ENCODE measurements around the gene EPDR1.
"Not testable (repeated sequence)": the region's sequence is repeated elsewhere in the genome, so short reads cannot be mapped to it uniquely, and the experiment has no call there.

Gene EPDR1

GRCh38 chr7:37933018-37933566 is 12.7 kb downstream of the EPDR1 start:
- TF ChIP-seq JUND (IDR thresholded peaks at IDR 0.05; ENCODE audit: low read depth): no peak
- in situ Hi-C loops (cut with HindIII; ENCODE audit: low pct_unique_long_range_greater_than_20kb, low sequenced_read_pairs): no loop called here
- DNase-seq (ENCODE audit: low read depth in 1 of 2, low spot score in 1 of 2): no peak

GRCh38 chr7:37942934-37943610 is 22.6 kb downstream of the EPDR1 start:
- DNase-seq (ENCODE audit: low read depth in 1 of 2, low spot score in 1 of 2): peak in 1 of 2 experiments; percentile 35
- no peak for TF ChIP-seq JUND (IDR thresholded peaks at IDR 0.05; ENCODE audit: low read depth)
- in situ Hi-C loops (cut with HindIII; ENCODE audit: low pct_unique_long_range_greater_than_20kb, low sequenced_read_pairs): no loop called here

- in situ Hi-C loops (cut with HindIII; ENCODE audit: low pct_unique_long_range_greater_than_20kb, low sequenced_read_pairs): no loop called here
- DNase-seq (ENCODE audit: low read depth in 1 of 2, low spot score in 1 of 2): no peak
- no peak for TF ChIP-seq JUND (IDR thresholded peaks at IDR 0.05; ENCODE audit: low read depth)
Measured at GRCh38 chr7:37943905-37944736, 23.7 kb downstream of the EPDR1 start.

GRCh38 chr7:37944737-37945054 is 24.3 kb downstream of the EPDR1 start:
- no peak for DNase-seq (ENCODE audit: low read depth in 1 of 2, low spot score in 1 of 2)
- in situ Hi-C loops (cut with HindIII; ENCODE audit: low pct_unique_long_range_greater_than_20kb, low sequenced_read_pairs): no loop called here
- no peak for TF ChIP-seq JUND (IDR thresholded peaks at IDR 0.05; ENCODE audit: low read depth)

- DNase-seq (ENCODE audit: low read depth in 1 of 2, low spot score in 1 of 2): no peak
- no peak for TF ChIP-seq JUND (IDR thresholded peaks at IDR 0.05; ENCODE audit: low read depth)
- in situ Hi-C loops (cut with HindIII; ENCODE audit: low pct_unique_long_range_greater_than_20kb, low sequenced_read_pairs): no loop called here
Measured at GRCh38 chr7:37945336-37945735, 24.9 kb downstream of the EPDR1 start.

GRCh38 chr7:37947138-37947940 is 26.9 kb downstream of the EPDR1 start:
- DNase-seq (ENCODE audit: low read depth in 1 of 2, low spot score in 1 of 2): no peak
- in situ Hi-C loops (cut with HindIII; ENCODE audit: low pct_unique_long_range_greater_than_20kb, low sequenced_read_pairs): no loop called here
- no peak for TF ChIP-seq JUND (IDR thresholded peaks at IDR 0.05; ENCODE audit: low read depth)

- DNase-seq (ENCODE audit: low read depth in 1 of 2, low spot score in 1 of 2): no peak
- no peak for TF ChIP-seq JUND (IDR thresholded peaks at IDR 0.05; ENCODE audit: low read depth)
- in situ Hi-C loops (cut with HindIII; ENCODE audit: low pct_unique_long_range_greater_than_20kb, low sequenced_read_pairs): no loop called here
Measured at GRCh38 chr7:37947941-37948210, 27.4 kb downstream of the EPDR1 start.

- no peak for TF ChIP-seq JUND (IDR thresholded peaks at IDR 0.05; ENCODE audit: low read depth)
- in situ Hi-C loops (cut with HindIII; ENCODE audit: low pct_unique_long_range_greater_than_20kb, low sequenced_read_pairs): no loop called here
- no peak for DNase-seq (ENCODE audit: low read depth in 1 of 2, low spot score in 1 of 2)
Measured at GRCh38 chr7:37952240-37952639, 31.8 kb downstream of the EPDR1 start.

GRCh38 chr7:37954217-37954616 is 33.8 kb downstream of the EPDR1 start:
- DNase-seq (ENCODE audit: low read depth in 1 of 2, low spot score in 1 of 2); in situ Hi-C loops (cut with HindIII; ENCODE audit: low pct_unique_long_range_greater_than_20kb, low sequenced_read_pairs): not testable (repeated sequence)

GRCh38 chr7:37956791-37957190 is 36.4 kb downstream of the EPDR1 start:
- no peak for TF ChIP-seq JUND (IDR thresholded peaks at IDR 0.05; ENCODE audit: low read depth)
- in situ Hi-C loops (cut with HindIII; ENCODE audit: low pct_unique_long_range_greater_than_20kb, low sequenced_read_pairs): no loop called here
- DNase-seq (ENCODE audit: low read depth in 1 of 2, low spot score in 1 of 2): no peak

- no peak for TF ChIP-seq JUND (IDR thresholded peaks at IDR 0.05; ENCODE audit: low read depth)
- in situ Hi-C loops (cut with HindIII; ENCODE audit: low pct_unique_long_range_greater_than_20kb, low sequenced_read_pairs): no loop called here
- peak in 1 of 2 experiments; percentile 56 for DNase-seq (ENCODE audit: low read depth in 1 of 2, low spot score in 1 of 2)
Measured at GRCh38 chr7:37957221-37957970, 37.0 kb downstream of the EPDR1 start.

- no peak for DNase-seq (ENCODE audit: low read depth in 1 of 2, low spot score in 1 of 2)
- TF ChIP-seq JUND (IDR thresholded peaks at IDR 0.05; ENCODE audit: low read depth): no peak
- in situ Hi-C loops (cut with HindIII; ENCODE audit: low pct_unique_long_range_greater_than_20kb, low sequenced_read_pairs): no loop called here
Measured at GRCh38 chr7:37960483-37960882, 40.0 kb downstream of the EPDR1 start.
